Smooth muscle cell (in vitro differentiated cells): ENCODE data around the gene ITGB7. TPM values are rescaled to one million over a fixed set of nuclear protein-coding genes. Genes with fewer than 3 reads are reported as not detected.

Experiments
- DNase-seq: peaks from one replicate; lab custom pipeline; 2025; ENCODE audit not compliant: unreplicated experiment; lab: John Stamatoyannopoulos, UW
- H2AFZ ChIP-seq: fragments of 200-600 bp; sonication (generic); 2 replicates; pipeline ENCODE4 v1.6.0; 2016; ENCODE audit warnings: antibody characterized with exemption, low read depth, mild to moderate bottlenecking
- H3F3A ChIP-seq: fragments of 200-600 bp; sonication (generic); 2 replicates; pipeline ENCODE4 v1.6.0; 2017; ENCODE audit warnings: antibody characterized with exemption, low read depth
- H3K27ac ChIP-seq: fragments of 200-600 bp; sonication (generic); 2 replicates; pipeline ENCODE4 v1.5.1; 2016; ENCODE audit warnings: low read depth, mild to moderate bottlenecking
- H3K27me3 ChIP-seq: fragments of 200-600 bp; sonication (generic); 2 replicates; pipeline ENCODE4 v1.6.1; 2016; ENCODE audit warnings: low read depth, mild to moderate bottlenecking
- H3K36me3 ChIP-seq: fragments of 200-600 bp; sonication (generic); 2 replicates; pipeline ENCODE4 v1.5.1; 2016; ENCODE audit warnings: low read depth
- H3K4me1 ChIP-seq: fragments of 200-600 bp; sonication (generic); 2 replicates; pipeline ENCODE4 v1.5.1; 2016; ENCODE audit warnings: low read depth
- H3K4me2 ChIP-seq: fragments of 200-600 bp; sonication (generic); 2 replicates; pipeline ENCODE4 v1.6.0; 2016; ENCODE audit warnings: mild to moderate bottlenecking
- H3K4me3 ChIP-seq: fragments of 200-600 bp; sonication (generic); 2 replicates; pipeline ENCODE4 v1.5.1; 2016; ENCODE audit warnings: mild to moderate bottlenecking
- H3K79me2 ChIP-seq: fragments of 200-600 bp; sonication (generic); 2 replicates; pipeline ENCODE4 v1.6.0; 2016; ENCODE audit warnings: low read depth, mild to moderate bottlenecking
- H3K9ac ChIP-seq: fragments of 200-600 bp; sonication (generic); 2 replicates; pipeline ENCODE4 v1.6.0; 2016; ENCODE audit warnings: low read depth
- H3K9me3 ChIP-seq: fragments of 200-600 bp; sonication (generic); replicated peaks from 2 replicates; pipeline ENCODE4 v1.5.1; 2016; ENCODE audit warnings: low read depth
- H4K20me1 ChIP-seq: fragments of 200-600 bp; sonication (generic); 2 replicates; pipeline ENCODE4 v1.6.0; 2016; ENCODE audit warnings: low read depth
- WGBS: methylation state at CpG from one replicate; pipeline ENCODE4 v1.1.7; 2016; ENCODE audit warnings: low lambda C conversion rate; 5-methylcytosine and 5-hydroxymethylcytosine counted together
- polyA plus RNA-seq: library from polyadenylated mRNA; unstranded; fragments of >200 nt; fragmentation: Nextera tagmentation; extraction: Ambion mirVana; gene quantifications from 2 replicates; pipeline ENCODE4 v1.2.1, GENCODE V29; 2016
- total RNA-seq: library from RNA; depleted of rRNA; stranded (reverse); fragments of >200 nt; gene quantifications from 2 replicates; pipeline ENCODE4 v1.2.3, GENCODE V29; 2014
- TF ChIP-seq, protein P1 (sequence below): fragments of 200-600 bp; sonication (generic); IDR thresholded peaks from 2 replicates; pipeline ENCODE4 v1.5.1; 2017; ENCODE audit warnings: borderline replicate concordance, mild to moderate bottlenecking, antibody characterized with exemption; ENCODE audit not compliant: insufficient read depth, poor library complexity, severe bottlenecking

The ITGB7 gene, protein sequence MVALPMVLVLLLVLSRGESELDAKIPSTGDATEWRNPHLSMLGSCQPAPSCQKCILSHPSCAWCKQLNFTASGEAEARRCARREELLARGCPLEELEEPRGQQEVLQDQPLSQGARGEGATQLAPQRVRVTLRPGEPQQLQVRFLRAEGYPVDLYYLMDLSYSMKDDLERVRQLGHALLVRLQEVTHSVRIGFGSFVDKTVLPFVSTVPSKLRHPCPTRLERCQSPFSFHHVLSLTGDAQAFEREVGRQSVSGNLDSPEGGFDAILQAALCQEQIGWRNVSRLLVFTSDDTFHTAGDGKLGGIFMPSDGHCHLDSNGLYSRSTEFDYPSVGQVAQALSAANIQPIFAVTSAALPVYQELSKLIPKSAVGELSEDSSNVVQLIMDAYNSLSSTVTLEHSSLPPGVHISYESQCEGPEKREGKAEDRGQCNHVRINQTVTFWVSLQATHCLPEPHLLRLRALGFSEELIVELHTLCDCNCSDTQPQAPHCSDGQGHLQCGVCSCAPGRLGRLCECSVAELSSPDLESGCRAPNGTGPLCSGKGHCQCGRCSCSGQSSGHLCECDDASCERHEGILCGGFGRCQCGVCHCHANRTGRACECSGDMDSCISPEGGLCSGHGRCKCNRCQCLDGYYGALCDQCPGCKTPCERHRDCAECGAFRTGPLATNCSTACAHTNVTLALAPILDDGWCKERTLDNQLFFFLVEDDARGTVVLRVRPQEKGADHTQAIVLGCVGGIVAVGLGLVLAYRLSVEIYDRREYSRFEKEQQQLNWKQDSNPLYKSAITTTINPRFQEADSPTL
- 5.8 TPM in 1 of 2 replicates, not detected in the other for total RNA-seq
- polyA plus RNA-seq = 1.5 TPM in 1 of 2 replicates, not detected in the other

DNA sequence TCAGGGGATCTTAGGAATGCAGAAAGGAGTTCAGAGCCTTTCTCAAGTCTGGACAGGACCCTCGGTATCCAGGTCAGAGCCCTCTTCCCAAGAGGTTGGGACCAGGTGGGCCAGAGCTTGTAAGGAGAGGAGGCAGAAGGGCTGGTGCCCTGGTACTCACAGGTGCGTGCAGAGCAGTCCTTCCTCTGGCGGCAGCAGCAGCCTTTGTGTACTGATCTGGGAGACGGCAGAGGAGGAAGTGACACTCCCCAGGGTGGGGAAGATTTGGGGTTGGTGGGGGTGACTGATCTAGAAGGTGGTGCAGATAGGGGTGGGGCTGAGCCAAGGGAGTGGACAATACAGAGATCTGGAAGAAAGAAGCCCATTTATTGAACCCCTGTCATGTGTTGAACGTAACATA is at the start of gene ITGB7:
Gene ITGB7 (minus strand): TSS at position 210 of the 400 bp plus-strand sequence. CDS start 6,808 bp downstream, outside the sequence.
- WGBS = 86% methylated on average over 5 of the region's 5 CpGs
- Histone ChIP-seq H3K27ac (peak within 1 kb of the TSS; percentile 59), H3K9me3 (no peaks in the 10 kb centered on the region), H2AFZ (no peak within 1 kb of the TSS), H3K27me3 (no peaks in the 10 kb centered on the region), H3K79me2 (no peaks in the 10 kb centered on the region), H3K4me2 (peak within 1 kb of the TSS; percentile 69), H3K4me3 (no peak within 1 kb of the TSS), H3F3A (peaks cover 15% of the 10 kb centered on the region), H3K9ac (no peak within 1 kb of the TSS), H3K4me1 (no peaks in the 10 kb centered on the region), H3K36me3 (no peaks in the 10 kb centered on the region), H4K20me1 (no peaks in the 10 kb centered on the region)
- no peak for DNase-seq
- TF ChIP-seq, protein P1, sequence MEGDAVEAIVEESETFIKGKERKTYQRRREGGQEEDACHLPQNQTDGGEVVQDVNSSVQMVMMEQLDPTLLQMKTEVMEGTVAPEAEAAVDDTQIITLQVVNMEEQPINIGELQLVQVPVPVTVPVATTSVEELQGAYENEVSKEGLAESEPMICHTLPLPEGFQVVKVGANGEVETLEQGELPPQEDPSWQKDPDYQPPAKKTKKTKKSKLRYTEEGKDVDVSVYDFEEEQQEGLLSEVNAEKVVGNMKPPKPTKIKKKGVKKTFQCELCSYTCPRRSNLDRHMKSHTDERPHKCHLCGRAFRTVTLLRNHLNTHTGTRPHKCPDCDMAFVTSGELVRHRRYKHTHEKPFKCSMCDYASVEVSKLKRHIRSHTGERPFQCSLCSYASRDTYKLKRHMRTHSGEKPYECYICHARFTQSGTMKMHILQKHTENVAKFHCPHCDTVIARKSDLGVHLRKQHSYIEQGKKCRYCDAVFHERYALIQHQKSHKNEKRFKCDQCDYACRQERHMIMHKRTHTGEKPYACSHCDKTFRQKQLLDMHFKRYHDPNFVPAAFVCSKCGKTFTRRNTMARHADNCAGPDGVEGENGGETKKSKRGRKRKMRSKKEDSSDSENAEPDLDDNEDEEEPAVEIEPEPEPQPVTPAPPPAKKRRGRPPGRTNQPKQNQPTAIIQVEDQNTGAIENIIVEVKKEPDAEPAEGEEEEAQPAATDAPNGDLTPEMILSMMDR = no peak

DNA sequence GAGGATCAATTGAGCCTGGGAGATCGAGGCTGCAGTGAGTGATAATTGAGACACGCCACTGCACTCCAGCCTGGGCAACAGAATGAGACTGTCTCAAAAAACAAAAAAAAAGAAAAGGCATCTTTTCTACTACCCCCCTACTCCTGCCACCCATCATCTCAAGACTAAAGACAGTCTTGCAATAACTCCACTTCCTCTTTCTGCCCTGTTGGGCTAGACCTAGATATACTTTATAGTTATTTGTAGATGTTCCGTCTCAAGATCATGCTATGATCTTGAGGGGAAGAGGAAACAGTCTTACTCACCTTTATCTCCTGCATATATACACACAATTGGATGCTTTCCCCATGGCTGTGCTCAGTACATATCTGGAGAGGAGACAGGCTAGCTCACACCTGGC is 48.9 kb upstream of the ITGB7 start:
- H2AFZ ChIP-seq = no peak overlapping the region
- DNase-seq = no peak
- no peaks in the 10 kb centered on the region for H4K20me1 ChIP-seq
- no peak overlapping the region for H3K4me2 ChIP-seq
- no peaks in the 10 kb centered on the region for H3K36me3 ChIP-seq
- 97% methylated on average over 3 of the region's 3 CpGs for WGBS
- TF ChIP-seq, protein P1 = no peak
- H3K9me3 ChIP-seq = no peaks in the 10 kb centered on the region
- H3K79me2 ChIP-seq = peaks cover 16% of the 10 kb centered on the region
- H3K4me3 ChIP-seq = no peak overlapping the region
- H3K27me3 ChIP-seq = no peaks in the 10 kb centered on the region
- H3F3A ChIP-seq = peaks cover 4% of the 10 kb centered on the region
- H3K9ac ChIP-seq = no peak overlapping the region
- no peak overlapping the region for H3K27ac ChIP-seq
- H3K4me1 ChIP-seq = peaks cover 10% of the 10 kb centered on the region

DNA sequence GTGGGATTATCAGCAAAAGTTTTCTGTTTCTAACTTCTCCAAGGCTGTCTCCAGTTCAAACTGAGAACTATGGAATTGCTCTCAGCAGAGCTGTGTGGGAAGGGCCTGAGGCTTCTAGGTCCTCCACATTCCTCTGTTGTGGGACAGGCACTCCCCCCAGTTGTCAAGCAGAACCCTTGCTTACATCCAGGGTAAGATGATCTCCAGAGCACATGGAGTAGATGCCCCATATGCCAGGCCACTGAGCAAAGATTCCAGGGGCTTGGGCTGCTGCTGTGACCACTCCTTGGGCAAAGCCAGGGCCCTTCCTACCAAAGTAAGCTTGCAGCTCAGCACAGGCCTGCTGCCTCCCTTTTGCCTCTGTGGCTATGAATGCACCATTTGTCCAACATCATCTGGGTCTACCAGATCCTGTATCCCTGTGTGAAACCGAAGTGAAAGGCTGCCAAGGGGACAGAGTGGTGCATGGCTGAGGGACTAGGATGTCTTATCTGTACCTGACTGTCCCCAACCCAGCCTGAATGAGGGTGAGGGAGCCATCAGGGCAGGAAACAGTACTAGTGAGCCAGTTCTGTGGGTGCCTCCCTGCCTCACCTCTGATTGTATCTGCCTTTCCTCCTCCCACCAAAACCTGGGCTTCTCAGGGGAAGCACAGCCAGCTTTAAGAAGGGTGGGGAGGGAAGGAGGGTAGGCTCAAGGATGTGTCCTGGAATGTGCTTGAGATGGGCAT is 47.9 kb upstream of the ITGB7 start:
- Histone ChIP-seq H3K4me1 (peaks cover 10% of the 10 kb centered on the region), H3K4me3 (no peak overlapping the region), H2AFZ (no peak overlapping the region), H3K27me3 (no peaks in the 10 kb centered on the region), H3K27ac (no peak overlapping the region), H3K4me2 (no peak overlapping the region), H4K20me1 (no peaks in the 10 kb centered on the region), H3K9me3 (no peaks in the 10 kb centered on the region), H3K36me3 (no peaks in the 10 kb centered on the region), H3K79me2 (peaks cover 16% of the 10 kb centered on the region), H3K9ac (no peak overlapping the region), H3F3A (peaks cover 6% of the 10 kb centered on the region)
- WGBS = 92% methylated on average over 1 of the region's 1 CpG
- TF ChIP-seq, protein P1 = no peak
- no peak for DNase-seq
